Measurements from ENCODE around the gene ADAMTS7. TPM values are rescaled to one million over a fixed set of nuclear protein-coding genes. Genes with fewer than 3 reads are reported as not detected.
"Not testable (repeated sequence)": the region's sequence is repeated elsewhere in the genome, so short reads cannot be mapped to it uniquely, and the experiment has no call there.

Gene ADAMTS7
- total and polyA plus RNA-seq, 2 donors (not counting 3 experiments of a cell fraction or from before 2014, with no cell fraction given), result 49.6 to 64.7 TPM

GRCh38 chr15:78736286-78736685 is 75.0 kb downstream of the ADAMTS7 start:
- POLR2A ChIA-PET; dilution Hi-C loops (cut with MboI; ENCODE audit: extremely low pct_ligation_motif_present, low sequenced_read_pairs); H3K4me2 ChIP-seq (ENCODE audit: insufficient read depth, low read length); H3K27ac ChIP-seq (ENCODE audit: insufficient read depth, low read depth, low read length); H3K9ac ChIP-seq (replicated peaks; ENCODE audit: extremely low read depth, insufficient read depth, low read length); BruUV-seq (replicated peaks); H3K4me1 ChIP-seq (ENCODE audit: control insufficient read depth, extremely low read depth, insufficient read depth, low read length); H3K9me3 ChIP-seq (replicated peaks; ENCODE audit: control insufficient read depth, insufficient read depth, low read length); CTCF ChIA-PET; H3K36me3 ChIP-seq (ENCODE audit: control insufficient read depth in 2 of 2, extremely low read depth in 1 of 2, insufficient read depth in 2 of 2, low read length in 2 of 2); H3K79me2 ChIP-seq (ENCODE audit: control insufficient read depth, insufficient read depth, low read length); DNase-seq (ENCODE audit: low read depth, low spot score); H3K4me3 ChIP-seq (replicated peaks in 1 of 3; ENCODE audit: insufficient read depth in 1 of 3, low read depth in 1 of 3, low read length in 3 of 3); FAIRE-seq; H4K20me1 ChIP-seq (replicated peaks; ENCODE audit: control insufficient read depth, extremely low read depth, insufficient read depth, low read length); H2AFZ ChIP-seq (ENCODE audit: low read depth, low read length); intact Hi-C loops (cut with micrococcal nuclease); H3K9me1 ChIP-seq (replicated peaks; ENCODE audit: control insufficient read depth, extremely low read depth, insufficient read depth, low read length): not testable (repeated sequence)
- H3K27me3 ChIP-seq (ENCODE audit: control insufficient read depth in 2 of 2, insufficient read depth in 2 of 2, low read length in 2 of 2), result peaks cover 2 to 12% of the 10 kb centered on the region in 2 experiments

- dilution Hi-C loops (cut with MboI; ENCODE audit: extremely low pct_ligation_motif_present, low sequenced_read_pairs) (no loop called here), intact Hi-C loops (cut with micrococcal nuclease) (no loop called here)
- H3K27ac ChIP-seq (ENCODE audit: insufficient read depth, low read depth, low read length), result no peak overlapping the region
- peaks cover 2 to 12% of the 10 kb centered on the region in 2 experiments for H3K27me3 ChIP-seq (ENCODE audit: control insufficient read depth in 2 of 2, insufficient read depth in 2 of 2, low read length in 2 of 2)
- DNase-seq (ENCODE audit: low read depth, low spot score) (no peak), FAIRE-seq (no peak)
- H3K4me3 ChIP-seq (replicated peaks in 1 of 3; ENCODE audit: insufficient read depth in 1 of 3, low read depth in 1 of 3, low read length in 3 of 3), result no peak overlapping the region
- POLR2A ChIA-PET, result no interaction called here
- H3K9me3 ChIP-seq (replicated peaks; ENCODE audit: control insufficient read depth, insufficient read depth, low read length), result no peaks in the 10 kb centered on the region
- H3K9me1 ChIP-seq (replicated peaks; ENCODE audit: control insufficient read depth, extremely low read depth, insufficient read depth, low read length), result no peaks in the 10 kb centered on the region
- no peak overlapping the region for H3K4me2 ChIP-seq (ENCODE audit: insufficient read depth, low read length)
- no peak overlapping the region for H2AFZ ChIP-seq (ENCODE audit: low read depth, low read length)
- H3K36me3 ChIP-seq (ENCODE audit: control insufficient read depth in 2 of 2, extremely low read depth in 1 of 2, insufficient read depth in 2 of 2, low read length in 2 of 2), result no peaks in the 10 kb centered on the region
- H3K4me1 ChIP-seq (ENCODE audit: control insufficient read depth, extremely low read depth, insufficient read depth, low read length), result no peaks in the 10 kb centered on the region
- no peak for TF ChIP-seq POLR2AphosphoS5 (IDR thresholded peaks at IDR 0.05; ENCODE audit: insufficient read depth, low read depth, low read length)
- no peak for TF ChIP-seq EZH2 (IDR thresholded peaks at IDR 0.05; ENCODE audit: borderline replicate concordance, low read depth, low read length, severe bottlenecking)
- no peak for TF ChIP-seq MAX (IDR thresholded peaks at IDR 0.05; ENCODE audit: insufficient read depth, insufficient read length)
- no TSS peak for BruUV-seq (replicated peaks)
- CTCF ChIA-PET, result no interaction called here
- H4K20me1 ChIP-seq (replicated peaks; ENCODE audit: control insufficient read depth, extremely low read depth, insufficient read depth, low read length), result no peaks in the 10 kb centered on the region
- no peaks in the 10 kb centered on the region for H3K79me2 ChIP-seq (ENCODE audit: control insufficient read depth, insufficient read depth, low read length)
- H3K9ac ChIP-seq (replicated peaks; ENCODE audit: extremely low read depth, insufficient read depth, low read length), result no peak overlapping the region
Measured at GRCh38 chr15:78734451-78735064, 76.7 kb downstream of the ADAMTS7 start.

Data from endothelial cell of umbilical vein (primary cell).